Osteoblast (primary cell): ENCODE data around the gene LPCAT1. TPM values are rescaled to one million over a fixed set of nuclear protein-coding genes. Genes with fewer than 3 reads are reported as not detected.

Experiments
- DNase-seq: peaks from one replicate; pipeline ENCODE4 v3.0.0; 2011; ENCODE audit warnings: low spot score, mixed read lengths; ENCODE audit not compliant: insufficient read length; ENCODE audit errors: missing footprints
- H2AFZ ChIP-seq: 2 replicates; pipeline ENCODE4 v1.6.0; 2011; ENCODE audit warnings: mild to moderate bottlenecking, low read length
- H3K27ac ChIP-seq: 2 replicates; pipeline ENCODE4 v1.5.1; 2011; ENCODE audit warnings: mild to moderate bottlenecking, low read depth, low read length, moderate library complexity
- H3K27me3 ChIP-seq: 2 replicates; pipeline ENCODE4 v1.6.0; 2012; ENCODE audit warnings: mild to moderate bottlenecking, control low read depth, inconsistent platforms, low read length, moderate library complexity; ENCODE audit not compliant: insufficient read depth
- H3K36me3 ChIP-seq: 2 replicates; pipeline ENCODE4 v1.5.1; 2011; ENCODE audit warnings: mild to moderate bottlenecking, low read length, control low read depth, moderate library complexity; ENCODE audit not compliant: insufficient read depth
- H3K4me1 ChIP-seq: 2 replicates; pipeline ENCODE4 v1.5.1; 2011; ENCODE audit warnings: mild to moderate bottlenecking, low read length, control low read depth, moderate library complexity; ENCODE audit not compliant: insufficient read depth
- H3K4me2 ChIP-seq: 2 replicates; pipeline ENCODE4 v1.6.0; 2011; ENCODE audit warnings: mild to moderate bottlenecking, low read length; ENCODE audit not compliant: insufficient read depth
- H3K4me3 ChIP-seq: fragments of 200-600 bp; sonication (generic); 3 replicates; pipeline ENCODE4 v1.5.1; 2012; ENCODE audit warnings: mild to moderate bottlenecking, low read length, inconsistent platforms; ENCODE audit not compliant: insufficient read depth
- H3K79me2 ChIP-seq: 2 replicates; pipeline ENCODE4 v1.6.0; 2012; ENCODE audit warnings: mild to moderate bottlenecking, low read length, control low read depth, inconsistent platforms; ENCODE audit not compliant: insufficient read depth
- H3K9me3 ChIP-seq: 2 replicates; pipeline ENCODE4 v1.5.1; 2011; ENCODE audit warnings: low read depth, low read length, control low read depth
- H4K20me1 ChIP-seq: 2 replicates; pipeline ENCODE4 v1.6.0; 2012; ENCODE audit warnings: mild to moderate bottlenecking, low read length, control low read depth; ENCODE audit not compliant: insufficient read depth
- CTCF ChIP-seq: IDR thresholded peaks from 2 replicates; pipeline ENCODE4 v1.5.1; 2011; ENCODE audit warnings: mild to moderate bottlenecking, low read depth, low read length, moderate library complexity; ENCODE audit errors: extremely low read depth
- total RNA-seq: library from RNA; depleted of rRNA; stranded (reverse); fragments of >200 nt; gene quantifications from 2 replicates; pipeline ENCODE4 v1.2.3, GENCODE V29; 2012

The LPCAT1 gene
- total RNA-seq, 1 donor, result 11.6 TPM

GRCh38 chr5:1549475-1550030 lies 25.8 kb upstream of the LPCAT1 start:
- H3K4me3 ChIP-seq, result no peak overlapping the region
- TF ChIP-seq CTCF, result no peak
- H3K4me1 ChIP-seq, result peaks cover 7% of the 10 kb centered on the region
- peaks cover 65% of the 10 kb centered on the region for H3K27me3 ChIP-seq
- DNase-seq, result peak; percentile 68
- peaks cover 9% of the 10 kb centered on the region for H4K20me1 ChIP-seq
- H3K9me3 ChIP-seq, result no peaks in the 10 kb centered on the region
- H3K27ac ChIP-seq, result no peak overlapping the region
- no peaks in the 10 kb centered on the region for H3K36me3 ChIP-seq
- H2AFZ ChIP-seq, result no peak overlapping the region
- H3K4me2 ChIP-seq, result no peak overlapping the region
- H3K79me2 ChIP-seq, result no peaks in the 10 kb centered on the region

- Histone ChIP-seq H3K9me3 (no peaks in the 10 kb centered on the region), H3K4me2 (no peak overlapping the region), H3K27ac (no peak overlapping the region), H4K20me1 (peaks cover 6% of the 10 kb centered on the region), H3K4me3 (no peak overlapping the region), H3K79me2 (no peaks in the 10 kb centered on the region), H3K4me1 (peaks cover 11% of the 10 kb centered on the region), H3K27me3 (peaks cover 58% of the 10 kb centered on the region), H2AFZ (no peak overlapping the region), H3K36me3 (no peaks in the 10 kb centered on the region)
- DNase-seq, result peak; percentile 38
- no peak for TF ChIP-seq CTCF
These were observed 25.1 kb upstream of the LPCAT1 start for GRCh38 chr5:1548702-1549474.

- Histone ChIP-seq H2AFZ (no peak overlapping the region), H3K36me3 (no peaks in the 10 kb centered on the region), H3K27ac (no peak overlapping the region), H3K27me3 (peaks cover 46% of the 10 kb centered on the region), H3K4me3 (no peak overlapping the region), H4K20me1 (peaks cover 6% of the 10 kb centered on the region), H3K4me2 (no peak overlapping the region), H3K4me1 (peaks cover 13% of the 10 kb centered on the region), H3K79me2 (no peaks in the 10 kb centered on the region), H3K9me3 (no peaks in the 10 kb centered on the region)
- DNase-seq, result no peak
- no peak for TF ChIP-seq CTCF
These were observed 23.9 kb upstream of the LPCAT1 start for GRCh38 chr5:1547655-1548054.

- no peak overlapping the region for H3K27ac ChIP-seq
- H3K4me3 ChIP-seq, result no peak overlapping the region
- no peaks in the 10 kb centered on the region for H3K79me2 ChIP-seq
- no peak overlapping the region for H2AFZ ChIP-seq
- peaks cover 10% of the 10 kb centered on the region for H3K4me1 ChIP-seq
- H4K20me1 ChIP-seq, result peaks cover 6% of the 10 kb centered on the region
- H3K4me2 ChIP-seq, result no peak overlapping the region
- H3K27me3 ChIP-seq, result peaks cover 43% of the 10 kb centered on the region
- TF ChIP-seq CTCF, result no peak
- no peaks in the 10 kb centered on the region for H3K9me3 ChIP-seq
- DNase-seq, result peak; percentile 64
- H3K36me3 ChIP-seq, result no peaks in the 10 kb centered on the region
These were observed 23.5 kb upstream of the LPCAT1 start for GRCh38 chr5:1547236-1547635.
